Measurements from ENCODE around the gene SH3TC1. TPM values are rescaled to one million over a fixed set of nuclear protein-coding genes. Genes with fewer than 3 reads are reported as not detected.

The SH3TC1 gene
- total RNA-seq, 1 experiment from 2014 or later, result 22.6 TPM

DNA sequence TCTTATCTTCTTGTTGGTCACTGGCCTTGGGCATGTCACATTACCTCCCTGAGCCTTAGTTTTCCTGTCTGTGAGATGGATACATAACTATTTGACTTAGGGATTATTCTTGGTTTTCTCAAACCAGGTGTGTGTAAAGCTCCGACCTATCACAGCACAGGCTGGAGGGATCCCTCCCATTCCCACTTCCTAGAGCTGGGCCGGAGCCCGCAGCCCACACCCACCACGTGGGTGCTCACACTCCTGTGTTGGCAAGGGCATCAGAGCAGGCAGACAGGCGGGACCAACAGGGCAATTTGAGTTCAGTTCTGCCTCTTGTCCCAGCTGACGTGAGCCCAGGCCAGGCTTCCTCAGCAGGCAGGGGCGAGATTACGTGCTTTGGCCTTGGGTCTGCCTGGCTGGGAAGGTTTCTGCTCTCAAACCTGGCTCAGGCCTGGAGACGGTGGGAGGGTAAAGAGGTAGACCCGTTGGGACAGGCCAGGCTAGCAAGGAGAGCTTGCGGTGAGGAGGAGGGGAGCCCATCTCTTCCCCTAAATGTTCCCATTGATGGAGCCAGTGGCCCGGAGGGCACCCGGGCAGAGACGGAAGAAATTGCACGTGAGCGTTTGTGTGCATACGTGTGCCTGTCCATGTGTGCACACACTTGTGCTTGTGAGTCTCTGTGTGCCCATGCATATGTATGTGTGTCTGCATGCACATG lies 734 bp upstream of the SH3TC1 start:
- no peak for DNase-seq (ENCODE audit: low spot score)

GRCh38 chr4:8199594-8200301 lies 658 bp downstream of the SH3TC1 start:
- DNase-seq (ENCODE audit: low spot score), result peak; percentile 35

DNA sequence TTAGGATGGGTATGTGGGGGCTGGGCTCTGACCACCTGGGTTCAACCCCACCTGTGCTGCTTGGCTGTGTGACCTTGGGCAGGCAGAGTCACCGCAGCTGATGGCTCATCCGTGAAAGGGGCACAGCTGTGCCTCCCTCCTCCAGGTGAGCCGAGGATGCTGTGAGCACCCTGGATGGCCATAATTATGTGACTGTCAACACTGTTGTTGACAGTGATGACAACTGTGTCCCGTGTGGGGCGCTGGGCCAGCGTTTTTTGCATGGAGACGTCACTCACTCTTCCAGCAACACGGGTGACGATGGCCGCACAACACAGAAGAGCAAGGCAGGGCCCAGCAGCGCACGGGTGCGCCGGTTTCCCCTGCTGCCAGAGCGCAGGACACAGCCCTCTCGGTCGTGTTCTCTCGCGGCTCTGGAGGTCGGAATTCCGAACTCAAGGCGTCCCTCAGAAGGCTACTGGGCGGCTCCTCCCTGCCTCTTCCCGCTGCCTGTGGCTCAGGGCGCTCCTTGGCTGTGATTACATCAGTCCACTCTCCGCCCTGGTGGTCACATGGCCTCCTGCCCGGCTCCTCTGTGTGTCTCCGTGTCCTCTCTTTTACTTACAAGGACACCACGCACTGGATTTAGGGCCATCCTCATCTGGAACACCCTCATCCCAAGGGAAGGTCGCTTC lies 1.3 kb downstream of the SH3TC1 start:
- peak; percentile 74 for DNase-seq (ENCODE audit: low spot score)

DNA sequence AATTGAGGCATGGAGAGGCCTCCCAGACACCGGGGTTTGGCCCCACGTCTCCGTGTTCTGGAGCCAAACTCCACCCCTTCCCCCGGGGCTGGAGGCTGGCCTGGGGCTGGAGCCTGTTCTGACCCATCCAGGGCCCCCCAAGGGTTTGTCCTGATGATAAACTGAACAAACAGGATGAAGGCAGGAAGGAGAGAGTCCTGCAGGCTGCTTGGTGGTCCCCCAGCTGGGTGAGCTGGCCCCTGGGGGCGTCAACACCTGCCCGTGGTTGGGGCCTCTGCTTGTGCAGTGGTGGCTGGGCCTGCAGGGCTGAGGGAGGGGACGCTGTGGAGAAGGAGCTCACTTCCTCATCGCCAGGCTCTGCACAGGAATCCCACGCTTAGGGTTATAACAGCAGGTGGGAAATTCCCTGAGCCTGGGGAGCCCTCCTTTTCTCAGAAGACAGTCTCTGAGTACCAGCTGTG lies 2.3 kb downstream of the SH3TC1 start:
- no peak for DNase-seq (ENCODE audit: low spot score)

DNA sequence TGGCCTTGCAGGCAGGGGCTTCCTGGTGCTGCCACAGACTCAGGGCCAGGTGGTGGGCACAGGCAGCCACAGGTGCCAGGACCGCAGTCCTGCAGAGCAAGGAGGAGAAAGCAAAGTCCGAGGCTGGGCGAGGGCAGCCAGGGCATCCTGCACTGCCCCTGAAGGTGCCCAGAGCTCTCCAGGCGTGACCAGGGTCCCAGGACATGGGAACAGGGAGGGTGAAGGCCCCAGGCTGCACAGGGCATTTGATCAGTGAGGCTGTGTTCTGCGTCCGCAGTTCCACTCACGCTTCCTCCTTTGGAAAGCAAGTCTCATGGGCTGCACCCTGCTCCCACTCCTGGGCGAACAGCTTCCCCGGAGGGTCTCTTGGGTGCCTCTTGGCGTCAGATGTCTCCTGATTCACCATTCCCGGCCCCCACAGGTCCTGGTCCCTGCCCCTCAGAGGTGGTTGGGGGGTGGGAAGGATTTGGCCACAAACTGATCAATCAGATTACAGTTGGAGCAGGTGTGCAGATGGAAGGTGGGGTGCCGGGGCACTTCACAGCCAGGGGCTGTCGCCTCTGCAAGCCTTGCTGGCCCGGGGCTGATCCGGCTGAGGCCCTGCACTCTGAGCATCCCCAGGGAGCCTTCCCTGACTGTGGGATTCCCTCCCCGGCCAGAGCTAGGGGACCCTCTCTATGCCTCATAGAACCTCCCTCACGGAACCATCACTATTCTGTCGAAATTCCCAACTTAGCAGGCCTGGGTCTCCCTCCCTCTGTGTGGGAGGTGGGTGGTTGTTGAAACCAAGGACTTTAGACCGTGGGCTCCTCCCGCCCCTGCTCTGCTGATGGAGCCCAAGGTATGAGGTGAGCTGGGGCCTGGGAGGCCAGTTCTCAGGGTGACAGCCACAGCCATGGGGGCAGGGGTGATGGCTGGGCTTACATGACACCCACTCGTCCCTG lies 3.3 kb downstream of the SH3TC1 start:
- no peak for DNase-seq (ENCODE audit: low spot score)

GRCh38 chr4:8203052-8203401 lies 3.9 kb downstream of the SH3TC1 start:
- DNase-seq (ENCODE audit: low spot score), result no peak

- no peak for DNase-seq (ENCODE audit: low spot score)
Observed at GRCh38 chr4:8203817-8204216, 4.7 kb downstream of the SH3TC1 start.

GRCh38 chr4:8204576-8205227 lies 5.6 kb downstream of the SH3TC1 start:
- DNase-seq (ENCODE audit: low spot score), result no peak

DNA sequence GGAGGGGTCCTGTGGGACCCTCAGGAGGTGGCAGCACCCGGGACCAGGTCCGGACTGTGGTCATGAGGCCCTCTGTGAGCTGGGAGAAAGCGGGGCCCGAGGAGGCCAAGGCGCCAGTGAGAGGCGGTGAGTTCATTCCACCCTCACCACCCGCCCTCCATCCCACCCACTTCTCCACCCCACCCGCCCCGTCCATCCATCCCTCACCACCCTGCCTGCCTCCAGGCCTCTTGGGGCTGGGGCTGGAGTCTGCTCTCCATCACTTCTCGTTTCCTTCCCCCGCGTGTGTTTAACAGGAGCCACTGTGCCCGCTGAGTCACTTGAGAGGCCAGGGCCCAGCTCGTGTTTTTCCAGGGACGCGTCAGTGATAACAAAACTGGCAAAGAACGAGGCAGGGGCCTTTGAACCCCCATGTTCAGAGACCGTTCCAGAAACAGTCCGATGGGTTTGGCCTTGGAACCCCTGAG lies 6.2 kb downstream of the SH3TC1 start:
- no peak for DNase-seq (ENCODE audit: low spot score)

DNA sequence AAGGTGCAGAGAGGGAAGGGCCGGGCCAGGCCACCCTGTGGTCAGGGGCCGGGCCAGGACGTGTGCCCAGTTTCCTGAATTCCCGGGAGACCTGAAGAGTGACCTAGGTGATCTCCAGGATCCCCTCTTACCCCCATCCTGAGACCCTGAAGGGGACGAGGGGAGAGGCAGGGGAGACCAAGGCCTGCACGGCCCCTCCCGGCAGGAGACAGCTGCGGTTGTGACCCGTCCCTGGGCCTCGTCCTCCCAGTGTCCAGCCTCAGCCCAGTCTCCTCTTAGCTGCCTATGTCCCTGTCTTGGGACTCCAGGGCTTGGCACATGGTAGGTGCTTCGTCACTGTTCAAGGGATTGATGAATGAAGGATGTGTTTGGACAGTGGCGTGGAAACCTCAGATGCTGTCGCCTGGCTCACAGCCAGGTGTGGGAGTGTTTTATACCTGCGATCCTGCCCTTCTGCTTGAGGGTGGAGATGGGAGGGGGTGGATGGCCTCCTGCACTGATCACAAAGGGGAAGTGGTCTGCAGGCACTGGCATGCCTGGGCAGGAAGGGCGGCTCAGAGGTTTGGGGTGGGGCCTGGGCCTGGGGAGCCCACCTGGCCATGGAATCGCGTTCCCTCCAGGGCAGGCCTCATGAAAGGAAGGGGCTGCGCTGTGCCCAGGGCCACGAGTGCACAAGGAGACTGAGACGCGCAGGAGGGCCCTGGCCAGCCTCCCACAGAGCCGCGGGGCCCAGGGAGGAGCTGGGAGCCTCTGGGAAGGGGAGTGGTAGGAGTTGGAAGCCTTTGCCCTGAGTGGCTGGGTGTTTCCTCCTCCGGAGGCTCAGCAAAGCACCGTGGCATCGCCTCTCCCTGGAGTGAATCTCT lies 6.9 kb downstream of the SH3TC1 start:
- DNase-seq (ENCODE audit: low spot score), result peak; percentile 45

- no peak for DNase-seq (ENCODE audit: low spot score)
Observed at GRCh38 chr4:8207314-8207713, 8.2 kb downstream of the SH3TC1 start.

GRCh38 chr4:8208565-8208964 lies 9.5 kb downstream of the SH3TC1 start:
- no peak for DNase-seq (ENCODE audit: low spot score)

DNA sequence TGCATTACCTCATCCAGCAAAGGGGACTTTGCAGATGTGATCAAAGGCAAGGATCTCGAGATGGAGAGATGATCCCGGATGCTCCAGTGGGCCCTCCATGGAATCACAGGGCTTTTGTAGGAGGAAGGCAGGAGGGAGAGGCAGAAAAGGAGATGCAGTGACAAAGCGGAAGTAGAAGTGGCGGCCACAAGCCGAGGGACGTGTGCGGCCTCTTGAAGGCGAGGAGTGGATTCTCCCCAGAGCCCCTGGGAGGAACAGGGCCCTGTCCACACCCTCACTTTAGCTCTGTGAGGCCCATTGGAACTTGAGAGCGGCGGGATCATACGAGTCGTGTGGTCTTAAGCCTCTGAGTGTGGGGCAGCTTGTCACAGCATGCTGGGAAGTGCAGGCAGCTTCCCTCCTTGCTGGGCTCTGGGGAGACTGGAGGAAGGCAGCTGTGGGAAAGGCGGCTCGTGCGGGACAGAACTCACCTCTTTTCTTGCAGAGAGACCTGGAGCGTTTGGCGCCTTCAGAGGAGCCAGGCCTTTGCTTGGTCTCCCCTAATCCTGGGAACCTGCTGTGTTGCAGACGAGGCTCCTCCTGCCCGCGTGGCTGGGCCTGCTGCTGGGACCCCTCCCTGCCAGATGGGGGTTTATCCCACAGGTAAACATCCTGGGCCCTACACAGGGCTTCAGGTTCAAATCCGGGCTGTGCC lies 10.2 kb downstream of the SH3TC1 start:
- no peak for DNase-seq (ENCODE audit: low spot score)

DNA sequence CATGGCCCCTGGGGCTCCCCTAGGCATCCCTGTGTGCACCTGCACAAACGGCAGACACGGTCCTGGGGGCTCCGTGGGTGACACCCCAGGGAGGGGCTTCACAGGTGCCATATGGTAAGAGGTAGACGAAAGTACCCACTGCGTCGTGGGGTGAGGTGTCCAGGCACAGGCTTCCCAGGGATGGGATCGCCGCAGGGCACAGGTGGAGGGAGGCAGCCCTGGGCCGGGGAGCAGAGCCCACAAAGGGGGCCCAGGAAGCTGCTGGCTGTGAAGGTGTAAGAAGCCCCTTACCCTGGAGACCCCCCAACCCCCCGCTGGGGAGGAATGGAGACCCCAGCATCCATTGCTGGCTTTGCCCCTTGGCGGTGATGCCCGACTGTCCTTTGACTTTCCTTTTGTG lies 10.9 kb downstream of the SH3TC1 start:
- DNase-seq (ENCODE audit: low spot score), result no peak

DNA sequence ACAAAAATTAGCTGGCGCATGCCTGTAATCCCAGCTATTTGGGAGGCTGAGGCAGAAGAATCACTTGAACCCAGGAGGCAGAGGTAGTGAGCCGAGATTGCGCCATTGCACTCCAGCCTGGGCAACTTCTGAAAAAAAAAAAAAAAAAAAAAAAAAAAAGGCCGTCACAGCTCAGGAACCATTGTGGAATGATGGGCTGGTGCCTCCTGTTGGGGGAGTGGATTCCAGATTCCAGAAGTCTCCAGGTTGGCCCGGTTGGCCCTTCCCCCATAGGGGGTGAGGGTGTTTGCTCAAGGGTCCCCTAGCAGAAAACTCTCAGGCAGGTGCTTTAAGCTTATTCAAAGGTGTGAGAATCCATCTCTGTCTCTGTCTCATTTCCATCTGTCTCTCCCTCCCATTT lies 11.5 kb downstream of the SH3TC1 start:
- DNase-seq (ENCODE audit: low spot score), result no peak

- no peak for DNase-seq (ENCODE audit: low spot score)
Observed at GRCh38 chr4:8211251-8211650, 12.2 kb downstream of the SH3TC1 start.

- DNase-seq (ENCODE audit: low spot score), result no peak
Observed at GRCh38 chr4:8211737-8212581, 12.9 kb downstream of the SH3TC1 start.

GRCh38 chr4:8212622-8213021 lies 13.5 kb downstream of the SH3TC1 start:
- DNase-seq (ENCODE audit: low spot score), result no peak
